Karpas-422 (cell line): Measurements from ENCODE around the gene GUCY1A1. TPM values are rescaled to one million over a fixed set of nuclear protein-coding genes. Genes with fewer than 3 reads are reported as not detected.

ENCODE experiments used
- DNase-seq: peaks from one replicate; pipeline ENCODE4 v3.0.0-alpha.2; 2015
- H2AFZ ChIP-seq: fragments of 200-600 bp; sonication (generic); 2 replicates; pipeline ENCODE4 v1.6.1; 2014; ENCODE audit warnings: antibody characterized with exemption, low read length, mixed read lengths
- H3K27ac ChIP-seq: fragments of 200-600 bp; sonication (generic); 2 replicates; pipeline ENCODE4 v1.5.1; 2014; ENCODE audit warnings: mild to moderate bottlenecking, low read length, moderate library complexity
- H3K27me3 ChIP-seq: fragments of 200-600 bp; sonication (generic); 2 replicates; pipeline ENCODE4 v1.6.1; 2014; ENCODE audit warnings: low read length, mixed read lengths
- H3K36me3 ChIP-seq: fragments of 200-600 bp; sonication (generic); 2 replicates; pipeline ENCODE4 v1.6.1; 2014; ENCODE audit warnings: low read length, mixed read lengths; ENCODE audit not compliant: insufficient read depth
- H3K4me1 ChIP-seq: fragments of 200-600 bp; sonication (generic); 2 replicates; pipeline ENCODE4 v1.6.1; 2014; ENCODE audit warnings: mild to moderate bottlenecking, low read length, mixed read lengths
- H3K4me2 ChIP-seq: fragments of 200-600 bp; sonication (generic); 2 replicates; pipeline ENCODE4 v1.6.1; 2014; ENCODE audit warnings: low read length, low read depth, mild to moderate bottlenecking; ENCODE audit not compliant: poor library complexity, severe bottlenecking
- H3K4me3 ChIP-seq: fragments of 200-600 bp; sonication (generic); 2 replicates; pipeline ENCODE4 v1.5.1; 2014; ENCODE audit warnings: mild to moderate bottlenecking, antibody characterized with exemption, low read length, mixed read lengths
- H3K79me2 ChIP-seq: fragments of 200-600 bp; sonication (generic); 2 replicates; pipeline ENCODE4 v1.6.1; 2014; ENCODE audit warnings: mild to moderate bottlenecking, low read length, mixed read lengths
- H3K9ac ChIP-seq: fragments of 200-600 bp; sonication (generic); 2 replicates; pipeline ENCODE4 v1.6.0; 2014; ENCODE audit warnings: low read length
- H3K9me2 ChIP-seq: fragments of 200-600 bp; sonication (generic), shearing (Covaris generic); replicated peaks from 2 replicates; pipeline ENCODE4 v1.6.0; 2014; ENCODE audit warnings: mild to moderate bottlenecking, low read length, moderate library complexity; ENCODE audit not compliant: insufficient read depth
- H3K9me3 ChIP-seq: fragments of 300-700, 200-600 bp; sonication (generic); 2 replicates; pipeline ENCODE4 v1.6.1; 2014; ENCODE audit warnings: low read length, mixed read lengths
- H4K20me1 ChIP-seq: fragments of 200-600 bp; sonication (generic); 2 replicates; pipeline ENCODE4 v1.6.1; 2014; ENCODE audit warnings: mild to moderate bottlenecking, antibody characterized with exemption, low read length, low read depth; ENCODE audit not compliant: insufficient read depth
- total RNA-seq: library from RNA; depleted of rRNA; stranded (reverse); fragments of >200 nt; shearing (Covaris generic); gene quantifications from 2 replicates; pipeline ENCODE4 v1.2.3, GENCODE V29; 2014; ENCODE audit warnings: low replicate concordance

GUCY1A1 gene
- total RNA-seq, 1 experiment from 2014 or later, result 6.1 TPM

- Histone ChIP-seq H2AFZ (peak overlapping the region; percentile 34), H3K9me3 (no peaks in the 10 kb centered on the region), H3K4me3 (no peak overlapping the region), H3K4me2 (peak overlapping the region; percentile 8), H3K79me2 (no peaks in the 10 kb centered on the region), H4K20me1 (no peaks in the 10 kb centered on the region), H3K27me3 (no peaks in the 10 kb centered on the region), H3K27ac (peak overlapping the region; percentile 77), H3K4me1 (peaks cover 76% of the 10 kb centered on the region), H3K36me3 (peaks cover 10% of the 10 kb centered on the region; the same call in 1 of the 2 replicates), H3K9me2 (no peaks in the 10 kb centered on the region), H3K9ac (peak overlapping the region; percentile 33)
- no peak for DNase-seq
Measured at GRCh38 chr4:155712846-155713245, 46.2 kb downstream of the GUCY1A1 start.

GRCh38 chr4:155713911-155714310 lies 47.3 kb downstream of the GUCY1A1 start:
- DNase-seq, result no peak
- H3K4me3 ChIP-seq, result no peak overlapping the region
- H3K36me3 ChIP-seq, result peaks cover 10% of the 10 kb centered on the region; the same call in 1 of the 2 replicates
- H3K9me3 ChIP-seq, result no peaks in the 10 kb centered on the region
- H3K9ac ChIP-seq, result peak overlapping the region; percentile 33
- H3K9me2 ChIP-seq, result no peaks in the 10 kb centered on the region
- H3K4me2 ChIP-seq, result peak overlapping the region; percentile 8
- H3K27ac ChIP-seq, result peak overlapping the region; percentile 77
- no peaks in the 10 kb centered on the region for H4K20me1 ChIP-seq
- H2AFZ ChIP-seq, result peak overlapping the region; percentile 34
- H3K27me3 ChIP-seq, result no peaks in the 10 kb centered on the region
- no peaks in the 10 kb centered on the region for H3K79me2 ChIP-seq
- H3K4me1 ChIP-seq, result peaks cover 87% of the 10 kb centered on the region

DNA sequence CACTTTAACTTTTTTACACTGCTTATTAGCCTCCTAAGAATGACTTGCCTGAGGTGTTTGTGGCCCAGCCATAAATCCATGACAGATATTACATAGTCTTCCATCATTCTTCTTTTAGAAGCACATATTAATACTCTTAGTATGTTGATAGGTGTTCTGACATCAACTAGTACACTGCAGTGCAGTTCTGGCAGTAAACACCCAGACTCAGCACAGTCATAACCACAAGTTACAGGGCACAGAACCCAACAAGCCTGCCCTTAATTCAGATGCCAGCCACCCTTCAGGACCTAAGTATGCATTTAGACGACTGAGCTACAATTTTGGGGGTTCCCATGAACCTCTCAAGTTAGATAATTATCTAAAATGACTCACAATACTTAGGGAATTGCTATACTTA lies 55.7 kb downstream of the GUCY1A1 start:
- Histone ChIP-seq H3K4me1 (peaks cover 85% of the 10 kb centered on the region), H3K79me2 (no peaks in the 10 kb centered on the region), H3K9me3 (no peaks in the 10 kb centered on the region), H3K27ac (no peak overlapping the region), H3K9ac (no peak overlapping the region), H3K4me2 (no peak overlapping the region), H3K36me3 (peaks cover 10% of the 10 kb centered on the region; the same call in 1 of the 2 replicates), H4K20me1 (no peaks in the 10 kb centered on the region), H3K4me3 (no peak overlapping the region), H3K9me2 (no peaks in the 10 kb centered on the region), H3K27me3 (no peaks in the 10 kb centered on the region), H2AFZ (peak overlapping the region; percentile 9; the same call in 1 of the 2 replicates)
- DNase-seq, result no peak

- no peaks in the 10 kb centered on the region for H3K9me3 ChIP-seq
- no peak overlapping the region for H3K4me2 ChIP-seq
- no peak overlapping the region for H3K9ac ChIP-seq
- peak overlapping the region; percentile 9; the same call in 1 of the 2 replicates for H2AFZ ChIP-seq
- H3K27me3 ChIP-seq, result no peaks in the 10 kb centered on the region
- H3K79me2 ChIP-seq, result no peaks in the 10 kb centered on the region
- peaks cover 82% of the 10 kb centered on the region for H3K4me1 ChIP-seq
- no peaks in the 10 kb centered on the region for H4K20me1 ChIP-seq
- no peak for DNase-seq
- no peaks in the 10 kb centered on the region for H3K9me2 ChIP-seq
- no peak overlapping the region for H3K27ac ChIP-seq
- peaks cover 5% of the 10 kb centered on the region; the same call in 1 of the 2 replicates for H3K36me3 ChIP-seq
- H3K4me3 ChIP-seq, result no peak overlapping the region
Measured at GRCh38 chr4:155722816-155723499, 56.3 kb downstream of the GUCY1A1 start.

DNA sequence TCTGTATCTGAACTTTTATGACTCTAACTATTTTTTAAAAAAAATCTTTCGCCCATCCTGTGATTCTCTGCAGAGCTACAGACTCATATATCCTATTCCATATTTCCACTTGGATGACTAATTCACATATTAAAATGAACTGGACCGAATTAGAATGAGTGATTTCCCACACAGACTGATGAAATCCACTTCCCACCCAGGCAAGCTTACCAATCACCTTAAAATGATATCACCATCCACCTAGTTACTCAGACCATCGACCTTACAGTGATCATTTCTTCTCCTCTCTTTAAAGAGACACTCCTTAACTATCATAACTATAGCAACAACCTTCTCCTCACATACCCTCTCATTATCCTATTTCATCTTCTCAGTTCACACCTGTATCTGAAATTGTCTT lies 58.1 kb downstream of the GUCY1A1 start:
- Histone ChIP-seq H3K4me2 (no peak overlapping the region), H3K79me2 (no peaks in the 10 kb centered on the region), H2AFZ (peak overlapping the region; percentile 5; the same call in 1 of the 2 replicates), H3K27me3 (no peaks in the 10 kb centered on the region), H3K4me3 (no peak overlapping the region), H3K9me3 (no peaks in the 10 kb centered on the region), H4K20me1 (no peaks in the 10 kb centered on the region), H3K9me2 (no peaks in the 10 kb centered on the region), H3K36me3 (peaks cover 5% of the 10 kb centered on the region; the same call in 1 of the 2 replicates), H3K27ac (no peak overlapping the region), H3K9ac (no peak overlapping the region), H3K4me1 (peaks cover 73% of the 10 kb centered on the region)
- no peak for DNase-seq

GRCh38 chr4:155734065-155734464 lies 67.4 kb downstream of the GUCY1A1 start:
- Histone ChIP-seq H3K79me2 (no peaks in the 10 kb centered on the region), H3K9me2 (no peaks in the 10 kb centered on the region), H3K27ac (peak overlapping the region; percentile 97), H3K27me3 (no peaks in the 10 kb centered on the region), H3K9ac (peak overlapping the region; percentile 73), H3K36me3 (no peaks in the 10 kb centered on the region), H3K9me3 (no peaks in the 10 kb centered on the region), H3K4me1 (peaks cover 97% of the 10 kb centered on the region), H3K4me3 (peak overlapping the region; percentile 56), H4K20me1 (no peaks in the 10 kb centered on the region), H3K4me2 (peak overlapping the region; percentile 72), H2AFZ (no peak overlapping the region)
- peak; percentile 97 for DNase-seq

- H3K9ac ChIP-seq, result peak overlapping the region; percentile 73
- H3K4me2 ChIP-seq, result peak overlapping the region; percentile 72
- H3K27ac ChIP-seq, result peak overlapping the region; percentile 97
- H2AFZ ChIP-seq, result peak overlapping the region; percentile 2; the same call in 1 of the 2 replicates
- no peaks in the 10 kb centered on the region for H3K9me3 ChIP-seq
- H3K36me3 ChIP-seq, result no peaks in the 10 kb centered on the region
- no peaks in the 10 kb centered on the region for H3K79me2 ChIP-seq
- no peaks in the 10 kb centered on the region for H3K27me3 ChIP-seq
- peak overlapping the region; percentile 56 for H3K4me3 ChIP-seq
- H3K9me2 ChIP-seq, result no peaks in the 10 kb centered on the region
- peak; percentile 92 for DNase-seq
- H3K4me1 ChIP-seq, result peaks cover 100% of the 10 kb centered on the region
- no peaks in the 10 kb centered on the region for H4K20me1 ChIP-seq
Measured at GRCh38 chr4:155734951-155735350, 68.3 kb downstream of the GUCY1A1 start.

GRCh38 chr4:155735496-155735895 lies 68.8 kb downstream of the GUCY1A1 start:
- Histone ChIP-seq H3K4me1 (peaks cover 96% of the 10 kb centered on the region), H3K4me3 (peak overlapping the region; percentile 56), H3K9ac (peak overlapping the region; percentile 73), H3K27me3 (no peaks in the 10 kb centered on the region), H3K4me2 (peak overlapping the region; percentile 72), H3K27ac (peak overlapping the region; percentile 97), H3K9me3 (no peaks in the 10 kb centered on the region), H3K9me2 (no peaks in the 10 kb centered on the region), H2AFZ (no peak overlapping the region), H4K20me1 (no peaks in the 10 kb centered on the region), H3K79me2 (no peaks in the 10 kb centered on the region), H3K36me3 (no peaks in the 10 kb centered on the region)
- DNase-seq, result peak; percentile 76
